Measurements from ENCODE around the gene GIT1.

GIT1 gene, protein sequence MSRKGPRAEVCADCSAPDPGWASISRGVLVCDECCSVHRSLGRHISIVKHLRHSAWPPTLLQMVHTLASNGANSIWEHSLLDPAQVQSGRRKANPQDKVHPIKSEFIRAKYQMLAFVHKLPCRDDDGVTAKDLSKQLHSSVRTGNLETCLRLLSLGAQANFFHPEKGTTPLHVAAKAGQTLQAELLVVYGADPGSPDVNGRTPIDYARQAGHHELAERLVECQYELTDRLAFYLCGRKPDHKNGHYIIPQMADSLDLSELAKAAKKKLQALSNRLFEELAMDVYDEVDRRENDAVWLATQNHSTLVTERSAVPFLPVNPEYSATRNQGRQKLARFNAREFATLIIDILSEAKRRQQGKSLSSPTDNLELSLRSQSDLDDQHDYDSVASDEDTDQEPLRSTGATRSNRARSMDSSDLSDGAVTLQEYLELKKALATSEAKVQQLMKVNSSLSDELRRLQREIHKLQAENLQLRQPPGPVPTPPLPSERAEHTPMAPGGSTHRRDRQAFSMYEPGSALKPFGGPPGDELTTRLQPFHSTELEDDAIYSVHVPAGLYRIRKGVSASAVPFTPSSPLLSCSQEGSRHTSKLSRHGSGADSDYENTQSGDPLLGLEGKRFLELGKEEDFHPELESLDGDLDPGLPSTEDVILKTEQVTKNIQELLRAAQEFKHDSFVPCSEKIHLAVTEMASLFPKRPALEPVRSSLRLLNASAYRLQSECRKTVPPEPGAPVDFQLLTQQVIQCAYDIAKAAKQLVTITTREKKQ

DNA sequence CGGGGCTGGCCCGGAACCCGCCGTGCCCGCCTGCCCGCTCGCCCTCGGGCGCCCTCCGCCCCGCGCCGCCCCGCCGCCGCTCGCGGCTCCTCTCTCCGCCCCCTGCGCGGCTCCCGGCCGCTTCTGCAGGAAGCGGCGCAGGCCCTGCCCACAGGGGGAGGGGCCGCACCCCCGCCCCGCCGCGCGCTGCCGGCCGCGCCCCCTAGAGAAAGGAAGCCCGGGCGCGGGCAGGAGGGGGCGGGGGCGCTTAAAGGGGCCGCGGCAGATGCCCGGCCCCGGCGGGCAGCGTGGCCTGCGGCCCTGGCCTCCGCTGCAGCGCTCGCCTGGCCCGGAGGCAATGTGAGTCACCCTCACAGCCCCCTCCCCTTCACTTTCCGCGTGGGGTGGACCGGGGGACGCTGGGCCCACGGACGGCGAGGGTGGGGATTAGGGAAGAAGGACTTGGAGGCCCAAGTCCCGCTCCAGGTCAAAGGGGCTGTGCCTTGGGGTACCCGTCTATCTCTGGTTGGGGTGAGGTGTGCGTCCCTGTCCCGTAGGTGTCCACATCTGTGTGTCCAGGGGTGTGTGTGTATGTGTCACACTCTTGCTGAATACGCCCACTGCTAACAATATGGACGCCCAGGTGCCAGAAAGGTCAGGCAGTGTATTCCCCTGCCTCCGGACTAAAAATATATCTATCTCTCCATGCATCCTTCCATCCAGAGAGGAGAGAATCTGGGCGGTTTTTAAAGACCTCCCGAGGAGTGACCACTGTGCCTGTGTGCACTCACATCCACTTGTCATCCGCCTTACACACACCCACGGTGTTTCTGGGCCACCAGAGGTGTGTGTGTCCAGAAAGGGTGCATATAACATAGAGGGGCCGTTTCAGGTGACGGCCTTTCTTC lies at the start of gene GIT1:
Gene GIT1 (minus strand): TSS at position 125 of the 887 bp plus-strand sequence. CDS start 270 bp downstream, outside the sequence.
- FAIRE-seq = no peak

DNA sequence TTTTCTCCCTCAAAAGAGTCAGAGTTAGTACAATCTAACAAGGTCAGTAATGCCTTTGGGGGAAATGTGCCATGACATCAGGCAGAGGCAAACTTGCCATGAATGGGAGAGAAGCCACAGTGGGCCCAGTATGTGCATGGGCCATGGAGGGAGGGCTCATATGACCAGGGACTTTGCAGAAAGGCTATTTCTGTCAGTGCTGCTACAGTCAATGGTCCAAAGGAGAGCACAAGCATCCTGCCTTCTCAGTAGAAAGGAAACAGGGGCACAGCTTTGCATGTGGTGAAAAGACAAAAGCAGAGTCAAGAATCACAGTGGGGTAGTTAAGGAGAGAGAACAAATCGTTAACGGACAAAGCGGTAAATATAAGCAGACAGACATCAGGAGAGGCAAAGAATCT lies 44.4 kb upstream of the GIT1 start:
- no peak for FAIRE-seq

DNA sequence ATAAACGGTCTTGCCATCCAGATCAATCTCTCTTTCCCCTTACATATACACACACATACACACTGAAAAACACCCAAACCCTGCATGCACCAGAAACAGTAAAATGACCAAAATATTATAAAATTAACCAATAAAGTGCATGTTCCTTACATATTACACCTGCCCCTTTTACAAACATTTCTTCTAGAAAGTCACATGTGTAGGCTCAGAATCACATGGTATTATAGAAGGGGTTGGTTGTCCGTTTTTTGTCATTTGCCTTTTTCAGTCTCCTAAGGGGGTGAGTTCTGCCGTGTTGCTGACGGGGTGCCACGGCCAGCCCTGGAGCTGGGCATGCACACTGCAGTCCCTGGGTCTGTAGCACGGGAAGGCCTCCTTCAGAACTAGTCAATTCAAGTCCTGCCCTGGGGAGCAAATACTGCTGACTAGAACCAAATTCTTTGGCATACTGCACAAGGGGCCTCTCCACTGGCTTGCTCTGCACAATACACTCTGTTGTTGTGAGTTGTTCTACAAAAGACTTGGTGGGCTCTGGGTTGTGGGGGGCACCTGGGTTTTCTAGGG lies 41.3 kb upstream of the GIT1 start:
- FAIRE-seq = no peak

DNA sequence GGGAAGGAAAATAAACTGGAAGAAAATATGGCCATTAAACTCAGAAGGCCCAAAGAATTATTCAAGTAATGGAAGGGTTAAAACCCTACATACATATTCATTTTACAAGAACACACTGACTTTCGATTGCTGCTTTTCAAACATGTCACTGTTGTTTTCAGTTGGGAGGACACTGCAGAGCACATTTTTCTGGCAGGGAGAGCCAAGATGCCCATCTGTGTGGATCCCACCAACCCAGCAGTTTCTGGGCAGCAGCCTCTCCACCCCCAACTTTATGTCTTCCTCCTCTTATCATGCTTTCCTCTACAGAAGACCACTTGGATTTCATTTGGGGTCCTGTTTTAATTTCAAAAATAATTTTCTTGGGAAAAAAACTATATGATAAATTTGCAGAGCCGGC lies 40.4 kb upstream of the GIT1 start:
- FAIRE-seq = no peak

DNA sequence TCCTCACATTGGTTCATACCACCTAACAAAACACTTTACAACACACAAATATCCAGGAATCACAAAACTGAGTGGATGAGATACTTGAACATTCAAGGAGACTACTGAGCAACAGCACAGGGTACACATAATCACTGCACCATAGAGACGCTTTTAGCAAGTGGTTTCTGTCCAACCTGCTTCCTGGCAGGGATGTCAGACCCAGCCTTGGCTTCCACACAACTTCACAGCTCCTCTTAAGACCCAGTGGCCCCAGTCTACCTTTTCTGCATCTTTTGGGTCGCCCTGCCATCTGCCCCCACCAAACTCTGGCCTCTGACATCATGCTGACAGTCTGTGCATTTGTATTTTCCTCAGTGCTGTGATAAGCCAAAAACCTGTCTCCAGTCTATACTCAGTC lies 39.2 kb upstream of the GIT1 start:
- no peak for FAIRE-seq

DNA sequence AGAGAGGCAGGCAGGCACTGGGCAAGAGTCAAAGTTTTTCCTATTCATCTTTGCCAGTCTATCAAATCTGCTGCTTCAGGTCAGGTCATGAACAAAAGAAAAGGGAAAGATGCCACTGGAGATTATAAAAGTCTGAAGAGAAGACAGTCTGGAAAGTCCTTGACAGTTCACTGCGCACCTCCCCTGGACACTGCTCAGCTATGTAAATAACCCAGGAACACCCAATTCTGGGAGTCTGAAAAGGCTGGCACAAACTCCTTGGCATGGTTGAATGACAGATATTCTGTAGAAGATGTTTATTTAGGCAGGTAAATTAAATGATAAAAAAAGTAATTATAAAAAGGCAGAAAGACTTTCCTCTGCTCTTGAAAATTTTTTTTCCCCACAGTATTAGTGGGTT lies 38.5 kb upstream of the GIT1 start:
- no peak for FAIRE-seq

DNA sequence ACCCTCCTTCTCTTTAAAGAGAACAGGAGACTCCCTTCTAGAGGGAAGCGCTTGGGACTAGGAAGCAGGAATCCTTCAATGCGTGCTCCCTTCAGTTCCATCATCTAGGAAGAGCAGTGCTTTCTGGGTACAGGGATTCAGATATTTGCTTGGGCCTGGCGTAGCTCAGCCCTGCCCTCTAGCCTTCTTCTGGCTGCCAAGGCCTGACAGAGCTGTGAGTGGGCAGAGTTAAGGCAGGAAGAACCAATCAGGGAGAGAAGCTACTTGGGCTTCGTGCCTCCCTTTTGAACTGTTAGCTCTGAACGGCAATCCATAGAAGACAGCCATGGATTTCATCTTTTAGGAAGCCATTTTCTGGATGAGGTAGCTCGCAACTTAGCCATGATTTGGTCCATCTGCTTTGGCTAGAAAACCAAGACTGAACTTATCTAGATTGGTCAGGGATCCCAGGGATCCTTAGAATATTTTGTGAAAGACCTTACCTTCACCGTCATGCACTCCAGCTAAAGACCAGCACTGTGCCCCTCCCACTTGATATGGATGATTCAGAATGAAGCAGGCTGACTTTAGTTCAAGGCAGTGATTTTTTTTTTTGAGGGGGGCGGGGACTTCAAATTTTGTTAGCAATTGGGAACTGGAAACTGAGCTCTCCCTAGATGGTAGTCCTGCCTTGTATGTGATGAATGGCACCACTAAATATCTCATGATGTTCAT lies 35.7 kb upstream of the GIT1 start:
- FAIRE-seq = no peak

DNA sequence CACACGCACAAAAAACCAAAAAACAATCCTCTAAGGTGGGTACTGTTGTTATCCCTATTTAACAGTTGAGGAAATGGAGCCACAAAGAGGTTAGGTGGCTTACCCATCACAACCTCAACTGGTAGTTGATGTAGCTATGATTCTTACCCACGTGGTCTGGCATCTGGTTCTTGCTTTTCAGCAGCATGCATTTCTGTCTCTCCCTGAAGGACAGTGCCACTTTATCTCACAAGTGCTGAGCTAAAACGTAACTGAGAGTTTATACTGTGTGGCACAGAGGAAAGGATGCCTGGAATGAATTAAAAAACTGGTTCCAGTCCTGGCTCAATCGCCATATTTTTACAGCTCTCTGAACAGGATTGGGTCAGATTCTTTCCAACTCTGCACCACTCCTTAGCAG lies 35.1 kb upstream of the GIT1 start:
- no peak for FAIRE-seq

DNA sequence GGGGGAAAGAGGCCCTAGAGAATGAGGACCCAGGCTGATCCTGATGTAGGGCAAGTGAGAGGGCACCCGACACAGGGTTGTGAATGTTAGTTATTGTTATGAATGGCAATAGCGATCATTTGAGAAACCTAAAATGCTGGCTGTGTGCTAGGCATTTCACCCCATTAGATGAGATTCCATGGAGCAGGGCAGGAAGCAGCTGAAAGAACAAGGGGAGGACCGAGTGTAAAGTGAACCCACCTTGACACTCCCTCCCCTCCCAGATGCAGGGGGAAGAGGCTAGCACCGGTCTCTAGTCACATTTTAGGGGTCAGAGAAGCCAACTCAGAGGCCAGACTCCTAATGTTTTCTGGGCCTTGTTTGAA lies 33.8 kb upstream of the GIT1 start:
- FAIRE-seq = no peak

DNA sequence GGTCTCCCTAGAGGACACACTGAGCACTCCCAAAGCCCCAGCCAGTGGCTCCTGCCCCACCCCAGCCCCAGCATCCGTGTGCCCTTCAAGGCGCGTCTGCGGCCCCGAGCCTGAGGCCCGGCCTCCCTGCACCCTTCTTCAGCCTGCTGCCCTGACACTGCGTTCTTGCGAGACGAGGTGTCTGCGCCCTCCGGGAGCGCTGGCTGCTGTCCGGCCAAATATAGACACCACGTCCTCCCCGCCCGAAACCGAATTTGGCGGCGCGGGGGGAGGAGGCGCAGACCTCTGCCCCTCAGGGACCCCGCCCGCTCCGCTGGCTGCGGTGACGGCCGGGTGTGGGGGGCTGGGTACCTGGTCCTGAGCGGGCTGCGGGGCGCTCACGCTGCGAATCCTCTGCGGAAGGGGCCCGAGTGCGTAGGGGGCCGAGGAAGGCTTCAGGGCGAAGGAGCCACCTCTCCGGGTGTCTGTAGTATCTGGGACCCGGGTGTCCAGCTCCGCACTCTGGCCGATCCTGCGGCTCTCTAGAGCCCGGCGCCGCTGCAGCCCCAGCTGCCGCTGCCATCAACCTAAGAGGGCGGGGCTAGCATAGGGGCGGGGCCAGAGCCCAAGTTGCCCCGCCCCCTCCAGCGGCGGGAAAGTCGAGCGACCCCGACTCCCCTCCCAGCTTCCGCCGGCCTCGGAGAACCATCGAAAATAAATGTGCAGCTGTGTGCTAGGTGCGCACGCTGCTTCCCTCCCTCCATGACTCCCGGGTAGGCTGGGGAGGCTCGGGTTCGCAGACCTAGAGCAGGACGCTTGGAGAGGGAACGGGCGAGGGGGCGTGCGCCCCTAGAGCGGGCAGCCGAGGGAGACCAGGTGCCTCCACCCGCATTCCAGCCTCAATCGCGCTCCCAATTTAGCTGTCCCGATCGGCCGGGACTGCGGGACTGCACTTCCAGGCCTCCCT lies 33.2 kb upstream of the GIT1 start, which contains the start of gene CORO6:
Gene CORO6 (minus strand): TSS at position 576 of the 946 bp plus-strand sequence. CDS start 1,491 bp downstream, outside the sequence.
- FAIRE-seq = no peak

DNA sequence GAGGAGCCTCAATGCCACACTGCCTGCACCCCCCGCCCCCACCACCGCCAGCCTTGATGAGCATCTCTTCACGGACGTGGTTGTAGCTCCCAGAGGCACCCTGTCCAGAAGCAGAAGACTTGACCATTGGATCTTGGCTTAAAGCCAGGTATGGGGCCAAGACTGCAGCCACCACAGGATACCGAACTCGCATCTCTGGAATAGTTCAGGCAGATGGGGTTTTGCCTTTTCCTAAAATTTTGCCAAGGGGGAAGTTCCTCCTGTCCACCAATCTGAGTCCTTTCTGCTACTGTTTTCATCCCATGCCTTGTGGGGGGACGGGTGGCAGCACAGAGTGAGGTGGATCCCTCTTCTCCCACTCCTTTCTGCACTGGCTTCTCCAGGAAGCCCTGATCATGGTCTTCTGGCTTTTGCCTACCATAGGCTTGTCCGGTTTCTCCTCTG lies 32.3 kb upstream of the GIT1 start:
- no peak for FAIRE-seq

DNA sequence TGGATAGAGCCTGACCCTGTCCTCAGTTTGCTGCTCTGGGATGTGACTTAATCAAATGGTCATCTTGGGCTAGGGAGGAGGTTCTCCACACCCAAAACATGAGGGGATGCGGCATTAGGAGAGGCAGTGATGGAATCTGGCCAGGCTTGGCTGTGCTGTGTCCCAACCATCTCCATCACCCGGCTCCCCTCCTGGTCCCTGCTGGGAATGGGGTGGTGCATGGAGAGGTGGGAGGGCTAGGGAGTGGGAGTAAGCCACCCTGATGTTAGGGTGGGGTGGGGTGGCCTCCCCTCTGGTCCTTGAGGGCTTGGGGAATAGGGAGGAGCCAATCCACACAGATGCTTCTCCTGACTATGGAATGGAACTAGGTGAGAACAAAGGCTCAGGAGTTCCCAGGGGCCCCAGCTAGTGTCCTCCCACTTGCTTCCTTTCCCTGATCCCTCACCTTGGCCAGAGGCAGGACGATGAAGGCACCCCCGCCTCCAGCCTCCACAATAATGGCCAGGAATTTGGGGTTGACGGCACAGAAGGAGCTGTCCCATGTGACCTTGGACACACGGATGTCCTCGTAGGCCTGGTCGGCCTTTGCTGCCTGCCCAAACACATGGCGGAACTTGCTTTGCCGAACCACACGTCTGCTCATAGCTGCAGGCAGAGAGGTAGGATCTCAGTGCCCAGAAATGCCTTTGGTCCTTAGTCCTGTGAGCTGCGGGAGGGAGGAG lies 31.5 kb upstream of the GIT1 start:
- FAIRE-seq = no peak

DNA sequence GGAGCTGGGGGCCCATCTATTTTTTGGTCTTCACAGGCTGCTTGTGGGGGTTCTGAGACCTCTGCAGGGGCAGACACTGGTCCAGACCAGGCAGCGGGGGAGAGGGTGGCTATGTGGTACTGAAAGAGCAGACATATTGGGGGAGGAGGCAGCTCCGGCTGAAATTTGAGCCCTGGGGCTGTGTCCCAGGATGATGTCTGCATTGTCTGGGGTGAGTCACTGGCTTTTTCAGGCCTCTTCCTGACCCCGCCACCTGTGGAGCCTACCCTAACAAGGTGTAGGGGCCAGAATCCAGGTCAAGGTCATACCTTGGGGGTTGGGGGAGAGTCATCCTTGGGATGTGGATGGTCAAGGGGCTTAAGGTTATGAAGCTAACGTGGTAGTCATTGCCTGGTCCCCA lies 30.8 kb upstream of the GIT1 start:
- no peak for FAIRE-seq

DNA sequence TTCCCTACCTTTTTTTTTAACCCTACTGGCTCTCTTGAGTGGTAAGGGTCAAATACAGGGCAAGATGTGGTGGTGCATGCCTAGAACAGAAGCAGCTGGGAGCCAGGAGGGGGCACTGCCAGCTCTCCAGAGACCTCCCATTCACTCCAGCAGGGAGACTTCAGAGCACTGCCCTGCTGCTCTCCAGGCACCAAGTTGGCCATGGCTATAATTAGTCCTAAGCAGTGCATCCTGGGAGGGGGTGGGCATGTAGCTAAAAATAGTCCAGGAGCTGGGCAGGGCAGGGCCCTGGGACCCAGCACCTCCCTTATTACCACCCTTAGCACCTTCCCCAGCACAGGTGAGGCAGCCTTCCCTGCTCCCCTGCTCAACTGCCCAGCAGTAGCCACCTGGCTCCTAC lies 29.8 kb upstream of the GIT1 start:
- FAIRE-seq = no peak

DNA sequence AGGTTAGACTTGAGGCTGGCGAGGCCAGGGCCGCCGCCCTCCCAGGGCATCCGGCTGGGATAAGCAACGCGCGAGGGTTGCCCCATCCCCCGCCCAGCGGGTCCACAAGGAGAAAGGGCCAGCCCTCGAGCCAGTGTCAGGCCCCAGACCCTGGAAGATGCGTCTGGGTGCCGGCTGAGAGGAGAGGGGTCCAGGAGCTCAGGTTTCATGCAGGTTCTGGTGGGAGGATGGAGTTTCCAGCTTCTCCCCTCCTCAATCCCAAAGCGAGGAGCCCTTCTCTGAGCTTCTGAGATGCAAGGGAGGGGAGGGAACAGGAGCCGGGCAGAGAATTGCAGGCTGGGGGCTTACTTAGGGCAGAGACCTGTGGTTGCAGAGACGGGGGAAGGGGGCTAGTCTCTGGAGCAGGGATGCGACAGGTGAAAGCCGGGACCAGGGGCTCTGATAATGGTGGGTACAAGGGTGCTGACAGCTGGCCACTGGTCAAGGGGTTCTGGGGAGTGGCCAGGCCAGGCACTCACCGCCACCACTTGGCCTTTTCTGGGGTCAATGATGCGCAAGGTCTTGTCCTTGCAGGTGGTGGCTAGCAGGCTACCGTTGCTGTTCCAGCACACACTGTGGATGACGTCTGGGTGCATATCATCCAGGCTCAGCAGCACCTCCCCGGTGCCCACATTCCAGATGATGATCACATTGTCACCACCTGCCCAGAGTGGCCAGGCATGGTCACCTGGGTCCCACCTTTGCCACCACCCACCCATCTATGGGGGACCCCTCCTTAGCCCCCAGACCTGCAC lies 29.0 kb upstream of the GIT1 start:
- FAIRE-seq = no peak

DNA sequence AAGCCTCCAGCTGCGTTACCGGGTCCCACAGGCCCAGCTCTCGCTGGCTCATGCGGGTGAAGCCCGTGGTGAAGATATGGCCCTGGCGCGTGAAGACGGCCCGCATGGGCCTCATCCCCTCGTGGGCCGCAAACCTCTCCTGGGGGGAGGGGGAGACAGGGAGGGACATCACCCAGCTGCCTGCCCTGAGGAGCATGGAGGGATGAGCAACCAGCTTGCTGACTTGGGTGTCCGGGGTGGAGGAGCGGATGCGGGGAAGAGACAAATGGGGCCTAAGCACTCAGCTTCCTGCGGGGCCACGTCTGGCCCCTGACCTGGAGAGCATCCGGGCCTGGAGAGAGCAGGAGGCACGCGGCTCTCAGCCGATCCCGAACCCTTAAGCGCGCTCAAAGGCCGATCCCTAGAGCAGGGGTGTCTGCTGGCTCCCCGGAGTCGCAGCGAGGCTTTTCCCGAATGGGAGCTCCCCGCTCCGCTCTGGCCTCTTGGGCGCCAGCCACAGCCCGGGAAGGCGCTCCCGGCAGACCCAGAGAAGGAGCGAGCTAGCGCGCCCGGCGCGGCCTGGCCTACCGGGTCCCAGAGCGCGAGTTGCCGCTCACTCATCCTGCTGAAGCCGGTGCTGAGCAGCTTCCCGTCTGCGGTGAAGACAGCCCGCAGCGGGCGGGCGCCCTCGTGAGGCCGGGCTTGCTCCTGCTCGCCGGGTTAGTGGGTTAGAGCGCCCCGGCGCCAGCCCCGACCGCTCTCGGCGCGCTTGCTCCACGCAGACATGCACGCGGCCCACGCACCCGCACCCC lies 28.2 kb upstream of the GIT1 start:
- FAIRE-seq = no peak

DNA sequence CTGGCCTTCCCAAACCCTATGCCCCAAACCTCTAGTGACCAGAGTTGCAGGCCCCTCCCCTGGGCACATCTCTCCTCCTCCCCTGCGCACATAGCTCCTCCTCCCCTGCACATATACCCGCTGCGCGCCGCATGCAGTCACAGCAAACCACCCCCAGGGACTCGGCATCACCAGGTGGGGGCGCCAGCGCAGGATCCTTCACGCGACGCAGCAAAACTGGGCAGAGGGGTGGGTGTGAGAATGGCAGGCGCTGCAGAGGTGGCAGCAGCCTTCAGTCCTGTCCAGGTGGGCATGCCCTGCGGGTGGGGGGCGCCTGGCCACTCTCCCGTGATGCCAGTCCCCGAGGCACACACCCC lies 27.7 kb upstream of the GIT1 start:
- FAIRE-seq = no peak

DNA sequence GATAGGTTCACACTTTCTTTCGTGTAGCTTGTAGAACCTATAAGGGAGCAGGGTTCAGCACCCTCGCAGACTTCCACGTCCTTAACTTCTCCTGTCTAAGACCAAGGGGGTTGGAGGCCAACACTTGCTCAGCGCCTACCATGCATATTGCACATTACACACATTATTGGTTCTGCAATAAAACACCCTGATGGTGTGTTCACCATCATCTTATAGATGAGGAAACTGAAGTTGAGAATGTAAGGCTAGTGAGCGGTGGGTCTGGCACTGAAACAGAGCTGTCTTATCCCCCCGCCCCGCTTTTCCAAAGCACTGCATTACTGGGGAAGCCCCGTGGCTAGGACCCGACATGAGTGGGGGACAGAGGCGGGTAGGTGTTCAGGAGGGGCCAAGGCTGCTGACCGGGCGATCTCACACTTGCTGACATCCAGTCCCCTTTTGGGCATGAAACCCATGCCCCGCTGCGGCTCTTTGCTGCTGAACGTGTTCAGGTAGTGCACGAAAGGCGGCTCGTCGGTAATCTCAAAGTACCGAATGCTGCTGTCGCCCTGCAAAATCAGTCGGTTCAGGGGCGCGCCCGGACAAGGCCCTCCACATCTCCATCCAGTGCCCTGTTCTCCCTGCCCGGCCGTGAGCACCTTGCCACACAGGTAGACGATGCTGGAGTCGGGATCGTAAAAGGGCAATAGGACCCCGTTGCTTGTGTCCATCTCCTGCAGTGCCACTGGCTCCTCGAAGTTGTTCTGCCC lies 27.0 kb upstream of the GIT1 start:
- no peak for FAIRE-seq

Data from colon (tissue), 2 donors.